Measurements from ENCODE around the gene HOXA10.

The HOXA10 gene

GRCh38 chr7:27165089-27165995 is 8.8 kb downstream of the HOXA10 start, which contains the start of gene HOXA9:
TSS of gene HOXA9 (minus strand) at chr7:27165537. CDS start at chr7:27165457, 80 bp downstream.
- FAIRE-seq = no peak

GRCh38 chr7:27164367-27165088 is 9.6 kb downstream of the HOXA10 start:
- no peak for FAIRE-seq

DNA sequence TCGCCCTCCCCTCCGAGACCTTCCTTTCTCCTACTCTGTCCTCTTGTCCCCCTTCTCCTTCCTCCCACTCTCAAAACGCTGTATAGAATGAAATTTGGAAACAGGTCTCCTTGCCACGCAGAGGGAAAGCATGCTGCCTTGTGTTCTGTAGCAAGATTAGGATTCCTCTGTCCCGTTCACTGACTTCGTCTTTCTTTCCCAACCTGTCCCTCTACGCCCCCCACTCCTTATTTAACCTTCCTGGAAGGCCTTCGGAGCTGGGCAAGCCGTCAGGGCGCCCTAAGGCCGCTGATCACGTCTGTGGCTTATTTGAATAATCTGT is 10.1 kb downstream of the HOXA10 start:
- FAIRE-seq = no peak

DNA sequence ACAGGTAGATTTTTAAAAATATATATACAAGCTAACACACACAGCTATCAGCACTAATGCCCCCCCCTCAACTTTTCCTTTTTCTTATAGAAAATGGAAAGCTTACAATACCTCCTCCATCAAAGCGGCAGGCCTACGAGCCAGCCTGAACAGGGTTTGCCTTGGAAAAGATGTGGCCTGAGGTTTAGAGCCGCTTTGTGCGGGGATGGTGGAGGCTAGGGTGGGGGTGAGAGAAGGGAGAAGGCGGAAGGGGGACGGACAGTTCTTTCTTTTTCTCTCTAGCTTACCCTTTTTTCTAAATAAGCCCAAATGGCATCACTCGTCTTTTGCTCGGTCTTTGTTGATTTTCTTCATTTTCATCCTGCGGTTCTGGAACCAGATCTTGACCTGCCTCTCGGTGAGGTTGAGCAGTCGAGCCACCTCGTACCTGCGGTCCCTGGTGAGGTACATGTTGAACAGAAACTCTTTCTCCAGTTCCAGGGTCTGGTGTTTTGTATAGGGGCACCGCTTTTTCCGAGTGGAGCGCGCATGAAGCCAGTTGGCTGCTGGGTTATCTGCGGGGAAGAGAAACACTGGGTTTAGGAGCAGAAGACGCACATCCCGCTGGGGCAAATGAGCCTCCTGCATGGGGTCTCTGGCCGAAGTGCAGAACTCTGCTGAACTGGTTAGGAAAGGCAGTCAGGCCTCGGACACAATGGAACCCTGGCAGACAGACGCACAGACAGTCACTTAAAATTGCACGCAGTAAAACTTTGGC is 10.7 kb downstream of the HOXA10 start:
- no peak for FAIRE-seq

DNA sequence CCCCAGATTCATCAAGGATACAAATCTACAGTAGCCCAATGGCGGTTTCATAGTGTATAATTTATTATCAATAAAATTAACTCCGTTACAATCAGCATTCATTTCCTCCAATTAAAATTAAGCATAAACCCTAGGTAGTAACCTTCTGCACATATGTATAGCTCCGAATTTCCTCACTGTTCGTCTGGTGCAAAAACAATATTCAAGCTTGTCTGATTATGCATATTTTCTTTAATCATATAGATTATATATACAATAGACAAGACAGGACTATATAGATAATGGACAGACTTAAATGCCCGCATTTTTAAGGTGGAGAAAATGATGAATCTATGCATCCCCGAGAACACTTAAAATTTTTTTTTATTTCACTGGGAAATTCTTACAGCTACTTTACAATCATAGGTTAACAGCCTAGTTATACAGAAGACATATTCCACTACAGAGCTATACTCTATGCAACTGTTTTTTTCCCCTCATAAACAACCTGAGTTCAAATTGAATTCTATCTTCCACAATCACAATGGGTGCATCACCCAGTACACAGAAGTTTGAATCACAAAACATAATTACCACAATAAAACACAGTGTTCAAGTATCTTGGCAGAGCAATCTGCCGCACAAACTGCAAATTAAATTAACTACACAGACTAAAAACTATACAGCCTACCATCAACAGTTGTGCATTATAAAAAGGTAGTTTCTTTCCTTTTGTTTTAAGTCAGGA is 11.4 kb downstream of the HOXA10 start:
- no peak for FAIRE-seq

DNA sequence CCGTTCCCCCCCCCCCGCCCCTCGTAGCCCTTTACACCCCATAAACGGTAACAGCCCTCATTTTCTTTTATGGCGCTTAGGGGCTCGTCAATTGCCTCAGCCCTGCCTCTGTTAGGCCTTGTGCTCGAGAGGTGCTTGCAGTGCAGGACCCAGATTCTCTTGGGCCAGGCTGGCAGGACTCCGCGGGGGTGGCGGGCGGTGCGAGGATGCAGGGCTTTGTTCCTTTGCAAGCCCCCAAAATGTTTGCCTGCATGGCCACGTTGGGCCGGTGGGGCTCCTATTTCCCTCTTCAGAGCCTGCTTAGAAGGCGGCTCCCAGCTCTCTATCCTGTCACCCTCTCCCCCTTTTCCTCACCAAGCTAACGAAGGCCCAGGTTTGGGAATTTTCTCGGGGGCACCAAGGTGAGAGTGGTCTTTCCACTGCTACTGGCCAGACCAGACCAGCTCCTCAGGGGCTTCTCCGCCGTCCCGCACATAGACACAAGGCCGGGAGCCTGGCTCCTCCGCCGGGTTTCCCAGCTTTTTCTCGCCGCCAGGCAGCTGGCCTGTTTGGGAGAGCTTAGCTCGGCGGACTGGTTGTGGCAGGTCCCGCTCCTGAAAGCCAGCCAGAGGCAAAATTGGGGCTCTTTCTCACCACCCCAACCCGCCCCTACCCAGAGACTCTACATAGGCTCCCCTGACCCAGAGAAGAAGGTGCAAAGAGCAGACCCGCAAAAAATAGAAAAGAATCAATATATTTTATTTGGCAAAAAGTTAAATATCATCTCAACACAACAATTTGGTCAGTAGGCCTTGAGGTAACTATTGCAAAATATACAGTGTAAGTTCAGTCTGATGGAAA is 12.2 kb downstream of the HOXA10 start:
- no peak for FAIRE-seq

- FAIRE-seq = no peak
Observed at GRCh38 chr7:27161214-27161720, 12.9 kb downstream of the HOXA10 start.

GRCh38 chr7:27160546-27161213 is 13.4 kb downstream of the HOXA10 start:
- FAIRE-seq = no peak

DNA sequence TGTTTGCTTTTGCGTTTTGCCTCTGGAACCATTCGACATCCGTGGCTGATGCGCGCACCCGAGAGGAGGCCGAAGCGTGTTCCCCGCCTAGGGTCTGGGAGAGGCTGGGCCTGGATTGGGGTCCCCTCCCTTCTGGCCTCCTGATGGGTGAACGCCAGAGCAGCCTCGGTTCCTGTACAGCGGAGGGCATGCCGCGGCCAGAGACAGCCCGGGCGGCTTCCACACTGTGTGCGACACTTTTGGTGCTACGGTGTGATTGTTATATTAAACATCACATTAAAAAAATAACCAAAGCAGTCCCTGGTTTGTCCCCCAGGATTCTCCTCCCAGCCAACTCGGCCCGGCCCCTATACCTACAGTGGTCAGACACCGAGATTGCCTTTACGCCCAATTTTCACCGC is 14.0 kb downstream of the HOXA10 start:
- no peak for FAIRE-seq

DNA sequence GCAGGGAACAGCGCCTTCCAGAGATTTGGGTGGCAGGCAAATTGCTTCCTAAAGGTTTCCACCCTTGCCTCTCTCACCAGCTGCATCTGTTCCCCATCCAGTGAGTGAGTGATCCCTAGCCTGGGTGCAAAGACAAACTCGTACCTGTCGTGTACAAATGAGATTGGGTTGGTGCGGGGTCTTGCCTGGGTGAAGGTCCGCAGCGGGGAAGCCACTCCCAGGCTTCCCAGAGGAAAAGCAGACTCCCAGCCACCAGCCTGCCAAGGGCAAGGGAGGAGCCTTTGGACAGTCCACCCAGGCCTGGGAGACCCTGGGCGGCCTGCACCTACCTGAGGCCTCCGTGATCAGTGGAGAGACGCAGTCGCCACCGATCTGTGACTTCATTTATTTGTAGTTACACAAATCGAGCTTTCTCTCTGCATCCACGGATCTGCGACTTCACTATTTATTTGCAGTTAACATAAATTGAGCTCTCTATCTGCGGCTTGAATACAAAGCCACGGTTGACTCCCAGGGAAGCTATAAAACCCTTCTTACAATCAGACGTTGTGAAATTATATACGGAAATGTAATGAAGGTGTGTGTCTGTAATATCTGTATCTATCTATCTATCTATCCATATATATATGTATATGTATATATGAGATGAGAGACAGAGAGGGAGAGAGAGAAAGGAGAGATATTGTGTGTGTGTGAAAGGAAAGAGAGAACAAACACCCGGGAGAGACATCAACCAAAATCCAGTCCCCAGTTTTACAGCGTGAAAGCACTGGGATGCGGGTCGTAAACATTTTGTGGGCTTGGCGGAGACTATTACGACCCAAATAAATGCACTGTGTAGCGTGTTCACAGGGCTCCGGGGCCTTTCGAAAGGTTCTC is 14.6 kb downstream of the HOXA10 start:
- FAIRE-seq = no peak

DNA sequence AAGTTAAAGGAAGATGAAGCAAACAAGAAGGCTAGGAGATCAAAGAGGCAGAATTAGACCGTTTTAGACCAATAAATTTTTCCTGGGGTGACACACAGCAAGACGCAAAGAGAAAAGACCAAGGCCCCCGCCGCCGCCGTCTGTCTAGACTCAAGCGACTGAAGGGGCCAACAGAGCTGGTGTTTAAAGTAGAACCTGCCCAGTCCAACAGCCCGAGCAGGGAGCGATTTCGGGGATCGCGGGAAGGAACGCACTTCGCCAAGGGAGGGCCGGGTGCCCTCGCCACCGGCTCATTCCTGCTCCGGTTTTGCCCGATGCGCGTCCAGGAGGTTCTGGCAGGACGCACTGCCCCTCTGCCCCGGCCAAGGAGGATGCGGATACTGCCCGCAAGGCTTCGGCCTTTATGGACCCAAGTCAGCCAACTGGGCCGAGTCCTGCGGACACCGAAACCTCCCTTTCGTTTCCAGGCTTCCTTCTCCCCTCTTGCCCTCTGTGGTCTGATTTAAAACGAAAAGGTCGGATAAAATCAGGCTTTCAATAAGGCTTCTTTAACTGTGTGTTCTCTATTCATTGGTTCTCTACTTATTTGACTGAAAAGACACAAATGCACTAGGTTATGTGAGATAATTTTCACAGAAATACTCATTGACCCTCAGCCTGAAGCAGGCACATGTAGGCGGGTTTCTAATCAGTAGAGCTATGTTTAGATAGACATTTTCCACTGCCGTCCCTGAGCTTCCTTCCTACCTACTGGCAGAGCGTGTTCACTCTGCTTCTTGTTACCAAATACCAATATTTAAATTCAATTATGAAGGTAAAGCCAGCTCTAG is 15.5 kb downstream of the HOXA10 start:
- no peak for FAIRE-seq

DNA sequence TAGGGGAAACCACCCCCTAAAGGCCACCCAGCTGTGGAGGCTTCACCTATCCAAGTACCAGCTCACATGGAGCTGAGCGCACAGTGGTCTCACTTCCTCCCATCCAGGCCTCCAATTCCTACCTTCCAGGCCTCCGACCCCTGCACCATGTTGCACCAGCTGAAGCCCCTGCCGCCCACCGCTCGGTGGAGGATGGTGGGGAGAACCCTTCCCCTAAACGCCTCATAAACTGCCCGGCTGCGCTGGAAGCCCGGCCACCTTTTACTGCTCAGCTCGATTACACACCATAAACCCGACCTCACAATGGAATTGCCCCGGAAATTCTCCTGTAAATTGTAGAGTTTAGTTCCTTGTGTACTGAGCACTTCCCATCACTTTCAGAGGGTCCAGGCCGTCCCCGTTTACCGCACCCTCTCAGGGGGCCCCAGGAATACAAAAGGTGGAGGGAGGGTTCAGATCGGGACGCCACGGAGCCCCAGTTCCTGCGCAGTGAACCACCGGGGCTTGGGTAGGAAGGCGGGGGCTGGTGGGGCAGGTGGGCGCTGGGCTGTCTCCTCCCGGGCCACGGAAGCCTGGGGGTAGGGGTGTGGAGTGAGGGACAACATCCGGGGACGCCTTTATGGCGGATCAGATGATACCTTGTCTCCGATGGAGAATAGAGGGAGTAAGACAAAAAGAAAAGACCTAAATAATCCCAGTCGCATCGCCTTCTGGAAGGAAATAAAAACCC is 16.3 kb downstream of the HOXA10 start:
- no peak for FAIRE-seq

GRCh38 chr7:27156916-27157701 is 17.0 kb downstream of the HOXA10 start:
- FAIRE-seq = no peak

- no peak for FAIRE-seq
Observed at GRCh38 chr7:27156508-27156898, 17.6 kb downstream of the HOXA10 start, which contains the start of gene HOXA7. TSS of gene HOXA7 (minus strand) at chr7:27156675. CDS start at chr7:27156545, 130 bp downstream.

DNA sequence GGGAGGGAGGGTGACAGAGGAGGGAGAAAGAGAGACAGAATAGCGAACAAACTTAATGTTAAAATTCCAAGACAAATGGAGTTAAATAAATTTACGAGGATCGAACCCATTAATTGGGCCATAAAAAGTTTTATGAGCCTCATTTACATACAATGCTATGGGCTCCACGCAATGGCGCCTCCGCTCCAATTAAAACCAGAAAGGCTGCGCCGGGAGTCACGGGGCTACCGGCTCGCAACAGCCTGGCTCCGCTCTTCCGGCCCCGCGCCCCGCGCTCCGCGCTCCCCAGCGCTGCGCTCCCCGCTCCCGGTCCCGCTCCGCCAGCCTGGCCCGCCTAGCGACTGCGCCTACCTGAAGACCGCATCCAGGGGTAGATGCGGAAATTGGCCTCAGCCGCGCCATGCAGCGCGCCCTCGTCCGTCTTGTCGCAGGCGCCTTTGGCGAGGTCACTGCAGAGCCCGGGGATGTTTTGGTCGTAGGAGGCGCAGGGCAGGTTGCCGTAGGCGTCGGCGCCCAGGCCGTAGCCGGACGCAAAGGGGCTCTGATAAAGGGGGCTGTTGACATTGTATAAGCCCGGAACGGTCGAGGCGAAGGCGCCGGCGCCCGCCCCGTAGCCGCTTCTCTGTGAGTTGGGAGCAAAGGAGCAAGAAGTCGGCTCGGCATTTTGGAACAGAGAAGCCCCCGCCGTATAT is 18.2 kb downstream of the HOXA10 start:
- FAIRE-seq = no peak
